Right renal pelvis (tissue), 4 donors: ENCODE data around the gene ZNF548. TPM values are rescaled to one million over a fixed set of nuclear protein-coding genes. Genes with fewer than 3 reads are reported as not detected.

Experiments
- DNase-seq, 4 donors: peaks; one replicate each; pipeline ENCODE4 v3.0.0-alpha.2; 2013; ENCODE audit warnings: low read depth in 4 of 4, low spot score in 3 of 4, missing footprints in 1 of 4
- polyA plus RNA-seq, 4 donors: library from polyadenylated mRNA; unstranded; fragments of 120-200 nt; gene quantifications; one replicate each; pipeline ENCODE4 v1.2.1, GENCODE V29; 2013; ENCODE audit not compliant: insufficient read length in 4 of 4

Gene ZNF548
- polyA plus RNA-seq, 4 donors = 18.0 to 22.4 (median 21.1) TPM

GRCh38 chr19:57395710-57396109, 6.1 kb downstream of the ZNF548 start:
- no peak for DNase-seq

- DNase-seq = no peak
Observed at GRCh38 chr19:57398868-57399267, 9.2 kb downstream of the ZNF548 start.

DNA sequence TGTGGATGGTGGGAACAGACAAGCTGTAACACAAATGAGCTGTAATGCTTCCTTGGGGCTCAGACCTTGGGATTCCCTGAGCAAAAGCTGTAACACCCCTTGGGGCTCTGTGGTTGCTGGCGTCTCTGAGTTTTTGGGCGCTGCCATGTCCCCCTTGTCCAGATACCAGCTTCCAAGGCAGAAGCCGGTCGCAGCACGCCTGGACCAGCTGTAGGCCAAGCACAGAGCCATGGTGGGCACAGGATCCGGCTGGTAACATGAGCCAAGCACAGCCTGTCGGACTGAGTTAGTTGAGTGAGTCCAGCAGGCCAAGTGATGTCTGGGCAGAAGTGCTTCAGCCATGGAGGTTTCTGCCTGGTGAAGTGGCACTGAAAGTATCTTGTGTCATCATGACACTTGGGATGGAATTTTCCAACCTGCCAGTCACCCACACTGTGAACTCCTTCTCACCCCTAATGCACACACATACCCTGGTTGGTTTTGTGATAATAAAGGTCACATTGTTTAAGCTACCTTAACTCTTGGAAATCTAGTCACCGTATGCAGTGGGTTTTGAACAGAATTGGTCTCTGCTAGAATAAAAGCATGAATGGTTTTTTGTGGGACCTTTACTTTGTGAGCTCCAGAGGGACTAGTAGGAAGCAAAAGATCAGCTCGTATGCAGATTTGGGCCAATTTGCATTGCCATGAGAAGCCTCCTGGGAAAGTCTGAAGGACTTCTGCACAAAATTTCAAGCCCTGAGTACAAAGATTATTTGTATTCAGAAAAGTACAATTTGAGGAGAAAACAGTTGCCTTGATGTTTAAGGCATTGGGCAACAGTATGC, 14.3 kb downstream of the ZNF548 start:
- no peak for DNase-seq

- DNase-seq = peak in 1 of 4 donors; percentile 31
Observed at GRCh38 chr19:57406516-57407123, 17.0 kb downstream of the ZNF548 start.

DNA sequence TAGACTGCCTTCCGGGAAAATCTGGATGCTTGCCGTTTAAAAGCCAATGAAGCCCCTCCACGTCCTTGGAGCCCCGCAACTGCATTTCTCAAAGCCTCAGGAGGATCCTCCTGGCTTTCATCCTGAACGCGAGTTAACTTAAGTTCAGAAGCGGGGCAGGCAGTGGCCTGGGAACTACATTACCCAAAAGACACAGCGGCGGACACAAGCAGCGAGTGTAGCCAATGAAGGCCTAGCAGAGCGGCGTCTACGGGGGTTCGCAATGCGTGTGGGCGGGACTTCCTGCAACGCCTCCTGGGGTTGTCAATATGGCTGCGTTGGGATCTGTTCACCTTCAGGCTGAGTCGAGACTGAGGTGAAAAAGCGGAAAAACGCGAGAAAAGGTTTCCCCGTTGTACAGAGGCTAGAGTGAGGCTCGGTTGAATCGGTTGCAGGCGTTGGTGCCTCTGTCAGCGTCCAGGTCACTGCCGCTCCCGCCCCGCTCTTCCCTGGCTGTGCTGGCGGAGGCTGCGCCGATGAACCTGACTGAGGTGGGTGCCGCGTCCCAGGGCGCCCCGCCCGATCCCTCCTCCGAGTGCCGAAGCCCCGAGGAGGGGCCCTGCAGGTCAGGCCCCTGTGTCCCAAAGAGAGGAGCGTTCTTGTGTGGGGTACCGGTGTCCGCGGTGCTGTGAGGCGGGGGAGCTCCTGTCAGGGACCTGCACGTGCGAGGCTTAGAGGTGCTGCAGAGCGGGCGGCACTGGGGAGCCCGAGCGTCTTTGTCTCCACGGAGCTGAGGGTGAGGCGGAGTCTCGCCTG, 21.4 kb downstream of the ZNF548 start, which contains the start of gene ZNF17:
ZNF17 (plus strand) TSS at position 285 of the 795 bp plus-strand sequence. CDS start 2,455 bp downstream, outside the sequence.
- peak; percentile 82 to 91 (median 83) for DNase-seq

GRCh38 chr19:57419439-57419838, 29.8 kb downstream of the ZNF548 start:
- no peak for DNase-seq

- DNase-seq = no peak
Observed at GRCh38 chr19:57421037-57421436, 31.4 kb downstream of the ZNF548 start.

- DNase-seq = peak in 1 of 4 donors; percentile 3
Observed at GRCh38 chr19:57434386-57435061, 44.9 kb downstream of the ZNF548 start.

- peak; percentile 95 to 98 (median 98) for DNase-seq
Observed at GRCh38 chr19:57435062-57435978, 45.7 kb downstream of the ZNF548 start, which contains the start of gene ZNF749. ZNF749 (plus strand) TSS chr19:57435325; CDS start chr19:57435579, 254 bp downstream.

DNA sequence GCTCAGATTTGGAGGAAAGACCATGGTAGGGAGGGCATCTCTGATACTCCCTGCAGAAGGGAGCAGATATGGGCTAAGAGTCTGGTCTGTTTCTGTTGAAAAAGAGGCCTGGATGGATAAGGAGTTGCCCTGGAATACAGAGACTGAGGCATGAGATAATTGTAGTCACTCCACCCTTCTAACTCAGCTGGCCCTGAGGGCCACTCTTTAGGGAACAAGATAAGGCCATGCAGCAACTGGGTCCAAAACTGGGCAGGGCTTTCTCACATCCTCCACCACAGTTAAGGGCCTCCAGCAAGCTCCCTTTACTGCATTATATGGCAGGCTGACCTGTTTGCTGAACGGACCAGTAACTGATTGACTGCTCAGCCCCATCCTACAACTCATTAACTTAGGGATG, 46.8 kb downstream of the ZNF548 start:
- no peak for DNase-seq

- DNase-seq = no peak
Observed at GRCh38 chr19:57437931-57438330, 48.3 kb downstream of the ZNF548 start.

GRCh38 chr19:57438925-57439324, 49.3 kb downstream of the ZNF548 start:
- no peak for DNase-seq

DNA sequence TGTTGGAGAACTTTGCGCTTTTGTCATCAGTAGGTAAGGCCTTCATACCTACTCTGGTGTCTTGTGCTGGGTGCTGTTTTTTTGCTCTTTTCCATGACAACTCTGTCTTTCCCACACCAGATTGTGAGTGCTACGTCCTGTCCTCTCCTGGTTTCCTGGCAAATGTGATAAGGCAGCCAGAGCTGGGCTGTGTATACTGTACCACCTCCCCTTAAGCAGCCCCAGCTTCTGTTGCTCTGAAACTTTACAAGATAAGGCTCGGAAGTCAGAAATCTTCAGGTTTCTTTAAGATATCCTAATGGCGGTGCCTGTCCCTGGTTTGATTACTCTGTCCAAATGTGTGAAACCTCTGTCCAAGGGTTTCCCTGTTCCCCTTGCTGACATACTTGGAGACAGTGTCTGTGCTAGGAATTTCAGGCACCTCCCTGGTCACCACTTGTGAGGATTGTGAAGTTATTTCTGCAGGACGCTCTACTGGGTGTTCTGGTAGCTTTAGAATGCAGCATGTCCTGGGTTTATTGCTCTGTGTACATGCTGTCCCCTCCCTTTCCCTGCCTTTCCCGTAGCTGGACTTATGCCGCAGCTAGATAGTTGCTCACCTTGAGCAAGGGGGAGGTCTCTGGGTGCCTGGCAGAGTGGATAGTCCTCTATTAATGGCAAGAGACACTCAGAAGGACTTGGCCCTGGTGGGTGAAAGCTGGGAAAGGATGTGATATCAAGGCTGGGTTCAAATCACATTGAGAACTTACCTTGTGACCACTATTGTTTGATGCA, 52.5 kb downstream of the ZNF548 start:
- DNase-seq = no peak

- no peak for DNase-seq
Observed at GRCh38 chr19:57443121-57443696, 53.6 kb downstream of the ZNF548 start.

- DNase-seq = no peak
Observed at GRCh38 chr19:57452307-57452706, 62.7 kb downstream of the ZNF548 start.
